Fibroblast of the conjunctiva (primary cell): ENCODE data around the gene LOXL1.
"Not testable (repeated sequence)": the region's sequence is repeated elsewhere in the genome, so short reads cannot be mapped to it uniquely, and the experiment has no call there.

Experiments used
- DNase-seq: peaks from one replicate; pipeline ENCODE4 v3.0.0-alpha.2; 2010; ENCODE audit warnings: low read depth

LOXL1 gene

GRCh38 chr15:73954188-73955145 is 28.2 kb downstream of the LOXL1 start:
- DNase-seq = no peak

- DNase-seq = no peak
These were observed 29.1 kb downstream of the LOXL1 start for GRCh38 chr15:73955326-73955725.

- no peak for DNase-seq
These were observed 29.8 kb downstream of the LOXL1 start for GRCh38 chr15:73955861-73956742.

- DNase-seq = peak; percentile 55
These were observed 30.5 kb downstream of the LOXL1 start for GRCh38 chr15:73956743-73957135.

DNA sequence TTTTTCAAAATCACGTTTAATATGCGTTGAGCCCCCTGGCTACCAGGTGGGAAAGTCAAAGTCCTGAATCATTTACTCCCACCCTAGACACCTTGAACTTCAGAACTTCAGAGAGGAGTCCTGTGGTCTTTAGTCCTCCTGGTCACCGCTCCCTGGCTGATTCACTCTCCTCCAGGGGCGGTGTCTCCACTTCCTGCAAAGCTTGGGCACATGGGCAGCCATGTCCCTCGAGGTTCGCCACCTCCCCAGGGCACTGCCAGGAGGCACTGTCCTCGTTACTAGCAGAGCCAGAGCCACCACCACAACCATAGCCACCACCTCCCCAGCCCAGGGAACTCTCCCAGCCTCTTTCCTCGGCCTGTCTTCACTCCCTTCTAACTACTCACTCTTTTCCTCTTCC is 31.0 kb downstream of the LOXL1 start:
- DNase-seq = no peak

DNA sequence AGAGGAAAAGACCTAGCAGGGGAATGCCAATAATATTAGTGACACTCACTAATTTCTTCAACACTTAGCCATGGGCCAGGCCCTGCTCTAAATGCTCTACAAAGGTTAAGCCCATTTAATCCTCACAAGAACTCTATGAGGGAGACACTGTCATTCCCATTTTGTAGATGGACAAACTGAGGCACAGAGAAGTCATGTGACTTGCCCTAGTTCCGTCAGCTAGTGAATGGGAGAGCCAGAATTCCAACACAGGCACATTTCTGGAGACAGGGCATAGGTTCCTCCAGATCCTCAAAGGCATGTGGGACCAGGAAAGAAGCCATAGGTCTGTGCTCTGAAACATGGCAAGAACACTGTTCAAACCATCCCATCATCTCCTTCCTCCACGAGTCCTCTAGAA is 31.5 kb downstream of the LOXL1 start:
- no peak for DNase-seq

DNA sequence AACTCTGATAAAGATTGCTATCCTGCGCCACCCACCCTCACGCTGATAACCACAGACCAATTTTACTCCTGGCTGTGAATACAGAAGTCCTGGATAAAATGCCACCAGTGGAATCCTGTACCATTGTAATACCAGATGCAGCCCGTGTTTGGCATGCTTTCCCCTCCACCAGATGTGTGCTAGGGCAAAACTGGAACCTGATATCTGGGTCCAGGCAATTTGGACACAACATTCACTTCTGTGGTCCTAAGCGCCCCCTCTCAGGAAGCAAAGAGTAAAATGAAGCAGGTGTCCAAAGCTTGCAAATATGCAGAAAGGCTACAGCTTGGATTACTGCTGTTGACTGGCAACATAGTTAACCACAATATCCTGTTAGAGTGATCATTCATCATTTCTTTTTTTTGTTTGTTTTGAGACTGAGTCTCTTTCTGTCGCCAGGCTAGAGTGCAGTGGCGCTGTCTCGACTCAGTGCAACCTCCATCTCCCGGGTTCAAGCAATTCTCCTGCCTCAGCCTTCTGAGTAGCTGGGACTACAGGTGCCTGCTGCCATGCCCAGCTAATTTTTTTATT is 32.8 kb downstream of the LOXL1 start:
- no peak for DNase-seq

DNA sequence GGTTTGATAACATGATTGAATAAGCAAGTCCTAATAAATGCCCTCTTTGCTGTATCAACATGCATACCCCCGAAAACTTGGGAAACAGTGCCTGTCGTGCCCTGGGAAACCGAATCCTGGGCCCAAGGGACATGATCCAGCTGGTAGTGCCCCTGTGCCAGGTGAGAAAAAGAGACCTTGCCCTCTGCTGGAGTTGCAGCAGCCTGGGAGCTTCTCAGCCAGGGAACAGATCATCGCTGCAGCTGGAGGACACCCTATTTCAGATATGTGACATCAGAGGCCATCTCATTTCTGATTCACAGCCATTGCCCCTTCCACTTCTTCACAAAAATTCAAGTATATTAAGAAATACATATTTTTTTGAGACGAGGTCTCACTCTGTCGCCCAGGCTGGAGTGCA is 33.5 kb downstream of the LOXL1 start:
- no peak for DNase-seq

- not testable (repeated sequence) for DNase-seq
These were observed 34.3 kb downstream of the LOXL1 start for GRCh38 chr15:73960472-73961070.

DNA sequence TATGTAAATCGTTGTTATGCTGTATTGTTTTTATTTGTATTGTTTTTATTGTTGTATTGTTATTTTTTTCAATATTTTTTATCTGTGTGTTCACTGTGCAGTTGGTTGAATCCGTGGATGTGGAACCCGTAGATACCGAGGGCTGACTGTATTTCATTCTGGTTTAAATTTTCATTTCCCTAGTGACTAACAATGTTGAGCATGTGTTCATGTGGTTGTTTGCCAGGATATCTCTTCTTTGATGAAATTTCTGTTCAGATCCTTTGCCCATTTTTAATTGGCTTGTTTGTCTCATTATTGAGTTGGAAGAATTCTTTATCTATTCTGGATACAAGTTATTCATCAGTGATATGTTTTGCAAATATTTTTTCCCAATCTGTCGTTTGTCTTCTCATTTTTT is 36.2 kb downstream of the LOXL1 start:
- DNase-seq = no peak

GRCh38 chr15:73964736-73965093 is 38.5 kb downstream of the LOXL1 start:
- peak; percentile 43 for DNase-seq

DNA sequence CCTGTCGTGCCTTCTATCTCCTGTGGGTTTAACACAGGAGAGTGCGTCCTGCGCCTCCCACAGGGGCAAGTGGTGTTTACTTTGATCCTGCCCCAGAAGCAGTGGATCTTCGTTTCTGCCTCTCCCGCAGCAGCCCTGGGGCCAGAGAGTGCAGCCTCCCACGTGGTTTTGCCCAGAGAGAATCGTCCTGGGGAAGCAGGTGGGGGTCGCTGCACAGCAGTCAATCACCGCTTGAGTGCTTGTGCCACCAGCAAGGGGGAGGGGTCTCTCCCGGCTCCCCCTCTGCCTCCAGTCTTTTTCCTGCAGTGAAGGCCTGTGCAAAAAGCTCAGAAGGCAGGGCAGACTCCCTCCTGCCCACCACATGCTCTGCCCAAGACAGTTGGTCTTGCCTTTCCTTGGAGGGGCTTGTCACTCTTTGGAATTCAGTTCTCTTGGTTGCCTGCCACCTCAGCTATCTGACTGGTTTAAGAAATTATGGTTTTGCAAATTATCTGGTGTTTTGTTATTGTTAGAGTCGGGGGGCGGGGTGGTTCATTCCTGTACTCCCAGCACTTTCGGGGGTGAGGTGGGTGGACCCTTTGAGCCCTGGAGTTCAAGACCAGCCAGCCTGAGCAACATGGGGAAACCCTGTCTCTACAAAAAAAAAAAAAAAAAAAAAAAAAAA is 39.0 kb downstream of the LOXL1 start:
- no peak for DNase-seq

GRCh38 chr15:73965758-73966113 is 39.5 kb downstream of the LOXL1 start:
- no peak for DNase-seq

GRCh38 chr15:73968461-73968860 is 42.2 kb downstream of the LOXL1 start:
- DNase-seq = no peak

DNA sequence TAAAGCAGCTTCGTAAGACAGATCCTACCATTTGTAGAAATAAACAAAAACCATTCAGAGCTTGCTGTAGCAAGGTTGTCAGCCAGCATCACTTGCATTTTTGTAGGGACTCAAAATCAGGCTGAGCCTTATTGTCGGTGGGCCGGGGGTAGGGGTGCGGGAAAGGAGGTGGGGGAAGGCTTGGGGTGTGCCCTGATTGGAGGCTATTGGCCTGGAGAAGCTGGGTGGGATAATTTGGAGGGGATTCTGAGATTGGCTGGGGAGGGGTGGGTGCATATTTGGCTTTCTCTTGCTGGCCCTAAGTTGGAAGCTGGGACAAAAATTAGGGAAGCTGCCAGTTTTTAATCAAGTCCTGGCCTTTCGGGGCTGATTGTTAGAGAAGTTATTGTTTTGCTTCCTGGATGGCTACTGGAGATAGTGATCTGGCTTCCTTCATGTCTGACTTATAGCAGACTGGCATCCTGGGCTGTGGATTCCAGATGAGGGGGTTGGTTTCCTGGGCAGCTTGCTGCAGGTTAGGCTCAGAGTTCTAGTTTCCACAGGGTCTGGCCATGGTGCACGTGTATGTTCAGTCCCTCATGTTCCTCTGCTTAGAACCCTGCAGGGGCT is 43.0 kb downstream of the LOXL1 start:
- no peak for DNase-seq

DNA sequence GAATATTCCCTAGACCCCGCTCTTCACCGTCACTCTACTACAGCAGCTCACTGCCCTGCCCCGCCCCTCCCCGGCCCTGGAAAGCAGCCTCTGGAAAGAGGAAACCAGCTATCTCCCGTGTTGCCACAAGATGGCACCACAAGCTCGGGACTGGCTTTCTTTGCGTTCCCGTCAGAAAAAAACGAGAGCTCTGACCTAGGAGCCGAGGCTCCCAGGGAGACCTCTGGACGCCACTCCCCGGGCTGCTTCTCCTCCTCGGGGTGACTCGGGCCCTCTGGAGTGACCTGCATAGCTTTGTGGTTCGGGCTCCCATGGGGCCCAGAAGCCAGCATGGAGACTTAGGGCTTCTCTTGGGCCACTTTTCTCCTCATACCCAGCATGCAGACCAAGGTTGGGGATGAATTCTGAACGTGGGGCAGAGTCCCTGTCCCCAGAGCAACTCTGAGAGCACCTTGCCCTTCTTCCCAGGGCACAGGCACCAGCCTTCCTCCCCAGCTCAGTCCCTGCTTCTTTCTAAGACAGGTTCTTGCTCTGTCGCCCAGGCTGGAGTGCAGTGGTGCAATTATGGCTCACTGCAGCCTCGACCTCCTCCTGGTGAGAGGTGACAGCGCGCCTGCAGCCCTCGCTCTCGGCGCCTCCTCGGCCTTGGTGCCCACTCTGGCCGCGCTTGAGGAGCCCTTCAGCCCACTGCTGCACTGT is 46.9 kb downstream of the LOXL1 start:
- DNase-seq = peak; percentile 74

DNA sequence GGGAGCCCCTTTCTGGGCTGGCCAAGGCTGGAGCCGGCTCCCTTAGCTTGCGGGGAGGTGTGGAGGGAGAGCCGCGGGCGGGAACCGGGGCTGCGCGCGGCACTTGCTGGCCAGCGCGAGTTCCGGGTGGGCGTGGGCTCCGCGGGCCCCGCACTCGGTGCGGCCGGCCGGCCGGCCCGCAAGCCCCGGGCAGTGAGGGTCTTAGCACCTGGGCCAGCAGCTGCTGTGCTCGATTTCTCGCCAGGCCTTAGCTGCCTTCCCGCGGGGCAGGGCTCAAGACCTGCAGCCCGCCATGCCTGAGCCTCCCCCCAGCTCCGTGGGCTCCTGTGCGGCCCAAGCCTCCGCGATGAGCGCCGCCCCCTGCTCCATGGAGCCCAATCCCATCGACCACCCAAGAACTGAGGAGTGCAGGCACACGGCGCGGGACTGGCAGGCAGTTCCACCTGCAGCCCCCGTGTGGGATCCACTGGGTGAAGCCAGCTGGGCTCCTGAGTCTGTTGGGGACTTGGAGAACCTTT is 47.5 kb downstream of the LOXL1 start:
- not testable (repeated sequence) for DNase-seq

DNA sequence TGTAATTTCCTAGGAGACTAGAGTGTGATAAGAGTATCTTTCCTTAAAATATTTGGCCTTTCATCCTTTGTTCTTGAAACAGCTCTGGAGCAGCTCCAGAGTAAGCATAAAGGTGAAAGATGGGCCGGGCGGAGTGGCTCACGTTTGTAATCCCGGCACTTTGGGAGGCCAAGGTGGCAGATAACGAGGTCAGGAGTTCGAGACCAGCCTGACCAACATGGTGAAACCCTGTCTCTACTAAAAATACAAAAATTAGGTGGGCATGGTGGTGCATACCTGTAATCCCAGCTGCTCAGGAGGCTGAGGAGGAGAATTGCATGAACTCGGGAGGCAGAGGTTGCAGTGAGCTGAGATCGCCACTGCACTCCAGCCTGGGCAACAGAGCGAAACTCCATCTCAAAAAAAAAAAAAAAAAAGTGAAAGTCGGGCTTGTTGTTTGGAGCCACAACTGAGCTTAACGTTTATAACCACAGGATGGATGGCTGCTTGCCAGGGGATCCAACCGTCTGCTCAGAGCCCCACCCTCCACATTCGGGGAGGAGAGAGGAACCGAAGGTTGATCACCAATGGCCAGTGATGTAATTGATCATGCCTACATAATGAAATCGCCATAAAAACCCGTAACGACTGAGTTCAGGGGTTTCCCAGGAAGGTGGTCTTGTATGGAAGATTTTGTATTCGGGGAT is 49.3 kb downstream of the LOXL1 start:
- not testable (repeated sequence) for DNase-seq

- no peak for DNase-seq
These were observed 52.6 kb downstream of the LOXL1 start for GRCh38 chr15:73978896-73979295.

DNA sequence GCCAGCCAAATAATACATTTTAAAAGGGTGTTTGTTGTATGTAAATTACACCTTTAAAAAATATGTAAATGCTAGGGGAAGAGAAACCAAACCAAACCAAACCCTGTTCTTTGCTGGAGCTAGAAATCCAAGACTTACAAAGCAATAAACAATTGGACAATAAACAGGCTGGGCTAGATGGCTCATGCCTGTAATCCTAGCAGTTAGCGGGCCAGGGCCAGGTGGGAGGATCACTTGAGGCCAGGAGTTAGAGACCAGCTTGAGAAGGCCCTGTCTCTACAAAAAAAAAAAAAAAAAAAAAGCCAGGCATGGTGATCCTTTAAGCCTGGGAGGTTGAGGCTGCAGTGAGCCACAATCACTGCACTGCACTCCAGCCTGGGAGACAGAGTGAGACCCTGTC is 53.4 kb downstream of the LOXL1 start:
- no peak for DNase-seq
